Mucosa of stomach (tissue), 1 donor: ENCODE data around the gene GALNT8.
"Not testable (repeated sequence)": the region's sequence is repeated elsewhere in the genome, so short reads cannot be mapped to it uniquely, and the experiment has no call there.

Experiments
- H3K27me3 ChIP-seq: one replicate; pipeline ENCODE4 v1.7.0; 2013; ENCODE audit warnings: mild to moderate bottlenecking, low read length; ENCODE audit not compliant: control insufficient read depth, insufficient read depth
- H3K36me3 ChIP-seq: one replicate; pipeline ENCODE4 v1.7.0; 2013; ENCODE audit warnings: low read length; ENCODE audit not compliant: control insufficient read depth, insufficient read depth
- H3K4me1 ChIP-seq: one replicate; pipeline ENCODE4 v1.7.0; 2013; ENCODE audit warnings: mild to moderate bottlenecking, low read length; ENCODE audit not compliant: control insufficient read depth, insufficient read depth
- H3K4me3 ChIP-seq: one replicate; pipeline ENCODE4 v1.7.0; 2013; ENCODE audit warnings: low read length
- H3K9ac ChIP-seq: one replicate; pipeline ENCODE4 v1.7.0; 2013; ENCODE audit warnings: mild to moderate bottlenecking, low read length, moderate library complexity
- H3K9me3 ChIP-seq: one replicate; pipeline ENCODE4 v1.7.0; 2013; ENCODE audit warnings: mild to moderate bottlenecking, low read length, moderate library complexity; ENCODE audit not compliant: control insufficient read depth
- donor health status: Pancreatic carcinoma.

GALNT8 gene

GRCh38 chr12:4717806-4718205, 2.4 kb upstream of the GALNT8 start:
- Histone ChIP-seq H3K4me3 (no peak overlapping the region), H3K9me3 (no peaks in the 10 kb centered on the region), H3K4me1 (no peaks in the 10 kb centered on the region), H3K27me3 (peaks cover 5% of the 10 kb centered on the region), H3K36me3 (no peaks in the 10 kb centered on the region), H3K9ac (no peak overlapping the region)

DNA sequence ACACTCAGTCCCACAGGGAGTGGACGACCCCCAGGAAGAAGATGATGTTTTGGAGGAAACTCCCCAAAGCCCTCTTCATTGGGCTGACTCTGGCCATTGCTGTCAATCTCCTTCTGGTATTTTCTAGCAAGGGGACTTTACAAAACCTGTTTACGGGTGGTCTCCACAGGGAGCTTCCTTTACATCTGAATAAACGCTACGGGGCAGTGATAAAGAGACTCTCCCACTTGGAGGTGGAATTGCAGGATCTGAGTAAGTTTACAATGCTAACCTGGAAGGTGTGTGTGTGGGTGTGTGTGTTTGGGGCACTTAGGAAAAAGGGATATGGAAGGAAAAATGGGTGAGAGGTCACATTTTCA, 416 bp downstream of the GALNT8 start:
- no peak overlapping the region for H3K4me3 ChIP-seq
- peaks cover 5% of the 10 kb centered on the region for H3K27me3 ChIP-seq
- no peaks in the 10 kb centered on the region for H3K36me3 ChIP-seq
- H3K9ac ChIP-seq: no peak overlapping the region
- H3K9me3 ChIP-seq: no peaks in the 10 kb centered on the region
- no peaks in the 10 kb centered on the region for H3K4me1 ChIP-seq

- not testable (repeated sequence) for H3K9ac ChIP-seq, H3K27me3 ChIP-seq, H3K4me3 ChIP-seq, H3K36me3 ChIP-seq, H3K4me1 ChIP-seq, H3K9me3 ChIP-seq
Measured at GRCh38 chr12:4721587-4721986, 1.4 kb downstream of the GALNT8 start.

- H3K4me3 ChIP-seq: no peak overlapping the region
- no peak overlapping the region for H3K9ac ChIP-seq
- no peaks in the 10 kb centered on the region for H3K4me1 ChIP-seq
- H3K9me3 ChIP-seq: no peaks in the 10 kb centered on the region
- no peaks in the 10 kb centered on the region for H3K36me3 ChIP-seq
- peaks cover 5% of the 10 kb centered on the region for H3K27me3 ChIP-seq
Measured at GRCh38 chr12:4723226-4723625, 3.0 kb downstream of the GALNT8 start.

DNA sequence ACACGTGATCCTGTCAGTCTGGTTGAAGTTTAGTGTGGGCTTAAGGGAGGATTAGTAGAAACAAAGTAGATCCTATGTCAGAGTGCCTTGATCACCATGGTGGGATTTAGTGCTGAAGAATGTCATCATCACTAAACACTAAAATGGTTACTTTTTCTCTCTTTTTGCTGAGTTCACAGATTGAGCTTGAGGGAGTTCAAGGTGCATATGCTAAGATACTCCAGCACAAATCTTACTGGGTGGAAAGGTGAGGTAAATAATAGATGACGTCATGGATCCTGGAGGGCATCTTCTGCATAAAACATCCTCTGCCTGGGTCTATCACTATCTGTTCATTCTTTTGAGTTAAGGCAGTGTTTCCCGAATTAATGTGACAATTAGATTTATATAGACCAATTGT, 4.9 kb downstream of the GALNT8 start:
- no peak overlapping the region for H3K9ac ChIP-seq
- H3K9me3 ChIP-seq: no peaks in the 10 kb centered on the region
- no peaks in the 10 kb centered on the region for H3K4me1 ChIP-seq
- no peaks in the 10 kb centered on the region for H3K36me3 ChIP-seq
- no peak overlapping the region for H3K4me3 ChIP-seq
- H3K27me3 ChIP-seq: peaks cover 5% of the 10 kb centered on the region

DNA sequence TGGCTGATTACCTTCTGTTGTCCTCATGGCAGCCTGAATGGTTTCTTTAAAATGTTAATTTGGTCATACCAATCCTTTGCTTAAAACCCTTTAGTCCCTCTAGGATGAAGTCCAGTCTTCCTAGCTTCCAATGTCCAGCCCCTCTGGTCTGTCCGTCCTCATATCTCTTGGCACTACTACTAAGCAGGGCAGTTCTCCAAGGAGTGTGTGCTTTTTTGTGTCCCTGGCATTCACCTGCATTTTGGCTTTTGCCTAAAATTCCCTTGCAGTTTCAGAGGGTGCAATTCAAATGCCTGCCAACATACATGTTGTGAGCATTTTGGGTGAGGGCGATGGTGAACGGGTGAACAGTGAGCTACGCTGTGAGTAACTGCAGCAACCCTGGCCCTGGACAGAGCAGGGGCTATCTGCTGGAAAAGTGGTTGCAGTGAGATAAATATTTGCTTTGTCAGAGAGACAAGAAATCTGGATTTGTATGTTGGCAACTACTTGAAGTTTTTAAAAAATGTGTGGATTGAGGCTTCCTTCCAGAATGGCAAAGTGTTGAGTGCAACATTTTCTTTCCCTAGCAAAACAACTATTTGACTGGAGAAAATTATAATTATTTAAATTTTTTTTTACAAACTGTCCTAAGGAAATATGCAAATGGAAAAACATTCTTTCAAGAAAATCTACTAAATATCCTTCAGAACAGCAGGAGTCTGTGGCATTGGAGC, 14.6 kb downstream of the GALNT8 start:
- no peaks in the 10 kb centered on the region for H3K27me3 ChIP-seq
- H3K4me3 ChIP-seq: no peak overlapping the region
- no peaks in the 10 kb centered on the region for H3K9me3 ChIP-seq
- no peaks in the 10 kb centered on the region for H3K36me3 ChIP-seq
- no peak overlapping the region for H3K9ac ChIP-seq
- no peaks in the 10 kb centered on the region for H3K4me1 ChIP-seq

- no peak overlapping the region for H3K9ac ChIP-seq
- H3K4me3 ChIP-seq: no peak overlapping the region
- no peaks in the 10 kb centered on the region for H3K36me3 ChIP-seq
- no peaks in the 10 kb centered on the region for H3K27me3 ChIP-seq
- H3K4me1 ChIP-seq: no peaks in the 10 kb centered on the region
- H3K9me3 ChIP-seq: no peaks in the 10 kb centered on the region
Measured at GRCh38 chr12:4736091-4736490, 15.9 kb downstream of the GALNT8 start.

DNA sequence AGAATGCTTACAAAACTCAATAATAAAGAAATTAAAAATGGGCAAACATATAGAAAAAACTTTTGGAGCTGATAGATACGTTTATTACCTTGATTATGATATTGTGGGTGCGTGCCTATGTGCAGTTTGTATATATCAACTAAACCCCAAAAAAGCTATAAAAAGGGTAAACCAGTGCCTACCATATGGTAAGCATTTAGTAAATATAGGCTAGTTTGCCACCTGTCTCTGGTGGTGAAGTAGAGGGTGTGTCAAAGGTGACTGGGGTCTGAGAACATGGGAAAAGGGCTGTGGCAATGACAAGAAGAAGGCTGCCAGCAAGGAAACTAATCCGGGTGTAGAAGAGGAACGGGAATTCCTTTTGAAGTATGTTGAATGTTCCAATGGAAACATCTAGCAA, 18.3 kb downstream of the GALNT8 start:
- Histone ChIP-seq H3K36me3 (no peaks in the 10 kb centered on the region), H3K9ac (no peak overlapping the region), H3K4me1 (no peaks in the 10 kb centered on the region), H3K9me3 (no peaks in the 10 kb centered on the region), H3K27me3 (no peaks in the 10 kb centered on the region), H3K4me3 (no peak overlapping the region)

GRCh38 chr12:4742416-4742970, 22.3 kb downstream of the GALNT8 start:
- Histone ChIP-seq H3K9me3 (no peaks in the 10 kb centered on the region), H3K4me1 (no peaks in the 10 kb centered on the region), H3K4me3 (no peak overlapping the region), H3K9ac (no peak overlapping the region), H3K27me3 (no peaks in the 10 kb centered on the region), H3K36me3 (no peaks in the 10 kb centered on the region)

DNA sequence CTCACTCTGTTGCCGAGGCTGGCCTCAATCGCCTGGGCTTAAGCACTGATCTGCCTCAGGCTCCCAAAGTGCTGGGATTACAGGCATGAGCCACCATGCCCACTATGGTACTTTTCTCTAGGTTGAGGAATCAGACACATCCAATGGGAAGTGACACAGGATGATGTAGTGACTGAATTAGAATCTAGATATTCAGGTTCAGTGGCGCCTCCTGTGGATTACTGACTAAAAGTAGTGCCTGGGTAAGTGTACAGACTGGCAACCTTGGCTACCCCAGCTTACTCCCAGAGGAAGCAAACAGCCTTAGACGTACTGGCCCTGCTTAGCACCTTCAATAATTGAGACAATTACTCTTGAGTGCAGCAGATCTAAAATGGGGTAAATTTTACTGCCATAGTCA, 22.8 kb downstream of the GALNT8 start:
- H3K27me3 ChIP-seq: no peaks in the 10 kb centered on the region
- H3K9ac ChIP-seq: no peak overlapping the region
- H3K9me3 ChIP-seq: no peaks in the 10 kb centered on the region
- no peaks in the 10 kb centered on the region for H3K36me3 ChIP-seq
- H3K4me3 ChIP-seq: no peak overlapping the region
- no peaks in the 10 kb centered on the region for H3K4me1 ChIP-seq

- Histone ChIP-seq H3K27me3 (no peaks in the 10 kb centered on the region), H3K9me3 (no peaks in the 10 kb centered on the region), H3K4me1 (no peaks in the 10 kb centered on the region), H3K36me3 (no peaks in the 10 kb centered on the region), H3K4me3 (no peak overlapping the region), H3K9ac (no peak overlapping the region)
Measured at GRCh38 chr12:4744709-4745108, 24.5 kb downstream of the GALNT8 start.

DNA sequence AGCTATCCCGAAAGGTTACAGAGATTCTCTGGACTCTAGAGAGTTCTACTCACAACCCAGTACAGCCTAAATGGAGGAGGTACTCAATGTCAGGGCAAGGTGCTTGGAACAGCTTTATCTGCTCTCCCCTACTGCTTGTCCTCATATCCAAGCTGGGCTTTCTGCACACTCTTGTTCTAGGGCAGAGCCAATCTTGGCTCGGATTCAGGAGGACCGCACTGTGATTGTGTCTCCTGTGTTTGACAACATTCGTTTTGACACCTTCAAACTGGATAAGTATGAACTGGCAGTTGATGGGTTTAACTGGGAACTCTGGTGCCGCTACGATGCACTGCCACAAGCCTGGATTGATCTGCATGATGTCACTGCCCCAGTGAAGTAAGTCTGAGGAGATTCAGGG, 25.0 kb downstream of the GALNT8 start:
- Histone ChIP-seq H3K9ac (no peak overlapping the region), H3K27me3 (no peaks in the 10 kb centered on the region), H3K4me3 (no peak overlapping the region), H3K9me3 (no peaks in the 10 kb centered on the region), H3K4me1 (no peaks in the 10 kb centered on the region), H3K36me3 (no peaks in the 10 kb centered on the region)

GRCh38 chr12:4751654-4752053, 31.5 kb downstream of the GALNT8 start:
- not testable (repeated sequence) for H3K27me3 ChIP-seq, H3K9me3 ChIP-seq, H3K4me1 ChIP-seq

More at GRCh38 chr12:4751654-4752053, 31.5 kb downstream of the GALNT8 start:
- H3K36me3 ChIP-seq, H3K9ac ChIP-seq, H3K4me3 ChIP-seq: not testable (repeated sequence)
